K562 (cell line): ENCODE data around the gene GASK1A. TPM values are rescaled to one million over a fixed set of nuclear protein-coding genes. Genes with fewer than 3 reads are reported as not detected.

Source experiments
- ATAC-seq: fragments of 200-7000 bp; cut with Tn5 transposase; 3 replicates; pipeline ENCODE4 v1.9.1; 2020; ENCODE audit warnings: moderate library complexity
- BruUV-seq: library from RNA; stranded (reverse); fragments of 400-500 nt; replicated peaks from 2 replicates; lab custom pipeline; 2021; lab: Mats Ljungman, UMichigan
- CTCF ChIA-PET: fragments of 300-600 bp; formaldehyde crosslinking; extraction: SDS; loops from one replicate; lab custom pipeline; 2021; ENCODE audit warnings: low intra/inter-chr PET ratio; lab: Yijun Ruan, JAX
- POLR2A ChIA-PET: fragments of 300-600, 350-650 bp; sonication (Branson Sonifier 250); formaldehyde crosslinking; extraction: SDS; loops from one replicate; lab custom pipeline; 2021; ENCODE audit warnings: antibody characterized with exemption, inconsistent platforms; lab: Yijun Ruan, JAX
- DNase-seq, 4 experiments: peaks; one replicate each; pipeline versions ENCODE4 v3.0.0 to v3.0.0-alpha.2; 2011 to 2018; ENCODE audit warnings: low spot score in 3 of 4, mixed read lengths in 3 of 4; ENCODE audit errors: extremely low read depth in 1 of 4
- FAIRE-seq: peaks from 2 replicates; lab custom pipeline; 2011; peaks lifted over from hg19 to GRCh38; lab: Jason Lieb, UNC
- H2AFZ ChIP-seq: 2 replicates; pipeline ENCODE4 v1.6.0; 2011; ENCODE audit warnings: low read depth, low read length, control low read depth, inconsistent platforms
- H3K27ac ChIP-seq: fragments of 200-600 bp; 3 replicates; pipeline ENCODE4 v1.8.0; 2011; ENCODE audit warnings: low read depth, mild to moderate bottlenecking, control low read depth, inconsistent platforms, low read length, moderate library complexity, mixed read lengths; ENCODE audit errors: extremely low read depth
- H3K27me3 ChIP-seq, 2 experiments: fragments of 300-600 bp in 1 of 2; 2 replicates in 1 of 2; 3 replicates in 1 of 2; pipeline versions ENCODE4 v1.6.0 to v1.8.0; 2011; ENCODE audit warnings: inconsistent platforms in 2 of 2, low read length in 2 of 2, mild to moderate bottlenecking in 1 of 2, mixed read lengths in 1 of 2, moderate library complexity in 1 of 2; ENCODE audit not compliant: control insufficient read depth in 2 of 2, insufficient read depth in 2 of 2
- H3K36me3 ChIP-seq: fragments of 300-600 bp; 3 replicates; pipeline ENCODE4 v1.8.0; 2011; ENCODE audit warnings: mild to moderate bottlenecking, low read length, inconsistent platforms; ENCODE audit not compliant: control insufficient read depth, insufficient read depth
- H3K4me1 ChIP-seq, 2 experiments: fragments of 200-600 bp in 1 of 2; replicated peaks in 1 of 2; 2 replicates in 1 of 2; 3 replicates in 1 of 2; pipeline versions ENCODE4 v1.5.1 to v1.8.0; 2011; ENCODE audit warnings: inconsistent platforms in 2 of 2, low read length in 2 of 2, mild to moderate bottlenecking in 1 of 2, mixed read lengths in 1 of 2, moderate library complexity in 1 of 2; ENCODE audit not compliant: control insufficient read depth in 2 of 2, insufficient read depth in 2 of 2
- H3K4me2 ChIP-seq: 2 replicates; pipeline ENCODE4 v1.6.1; 2011; ENCODE audit warnings: low read length, control low read depth, inconsistent platforms, mixed read lengths; ENCODE audit not compliant: insufficient read depth
- H3K4me3 ChIP-seq: fragments of 200-600 bp; sonication (generic), shearing (Covaris generic); 2 replicates; pipeline ENCODE4 v1.5.1; 2016; ENCODE audit warnings: control low read depth, inconsistent platforms
- H3K79me2 ChIP-seq: fragments of 200-600 bp; 3 replicates; pipeline ENCODE4 v1.8.0; 2011; ENCODE audit warnings: low read length, inconsistent platforms; ENCODE audit not compliant: control insufficient read depth, insufficient read depth
- H3K9ac ChIP-seq, 2 experiments: 2 replicates each; pipeline versions ENCODE4 v1.6.0 to v1.6.1; 2011; ENCODE audit warnings: low read depth in 2 of 2, low read length in 2 of 2, control low read depth in 1 of 2, inconsistent platforms in 1 of 2, mild to moderate bottlenecking in 1 of 2, mixed read lengths in 1 of 2; ENCODE audit not compliant: insufficient read depth in 1 of 2
- H3K9me1 ChIP-seq: one replicate; pipeline ENCODE4 v1.6.0; 2011; ENCODE audit warnings: inconsistent platforms, mild to moderate bottlenecking, low read length, moderate library complexity; ENCODE audit not compliant: control insufficient read depth, insufficient read depth
- H3K9me3 ChIP-seq: replicated peaks from 2 replicates; pipeline ENCODE4 v1.5.1; 2011; ENCODE audit warnings: low read depth, low read length, inconsistent platforms; ENCODE audit not compliant: control insufficient read depth, insufficient read depth
- H4K20me1 ChIP-seq: replicated peaks from 2 replicates; pipeline ENCODE4 v1.6.1; 2011; ENCODE audit warnings: low read length, inconsistent platforms, mixed read lengths; ENCODE audit not compliant: control insufficient read depth, insufficient read depth
- ATF4 ChIP-seq: fragments of 450-650 bp; formaldehyde crosslinking; IDR thresholded peaks from 2 replicates; pipeline ENCODE4 v1.4.0; 2022; ENCODE audit warnings: mild to moderate bottlenecking, moderate library complexity
- BDP1 ChIP-seq: IDR thresholded peaks from 3 replicates; pipeline ENCODE4 v1.6.1; 2011; ENCODE audit not compliant: insufficient read length, insufficient read depth
- ERF ChIP-seq: fragments of 450-650 bp; formaldehyde crosslinking; IDR thresholded peaks from 2 replicates; pipeline ENCODE4 v1.4.0; 2020; ENCODE audit warnings: mild to moderate bottlenecking, mixed read lengths
- GABPB1 ChIP-seq: sonication (generic); formaldehyde crosslinking; IDR thresholded peaks from 2 replicates; pipeline ENCODE4 v1.8.0; 2022; ENCODE audit warnings: mild to moderate bottlenecking, missing genetic modification reagents
- HCFC1 ChIP-seq: IDR thresholded peaks from 2 replicates; pipeline ENCODE4 v1.6.1; 2012; ENCODE audit warnings: low read depth, low read length, improper control_type of control experiment
- HLTF ChIP-seq: fragments of 450-650 bp; IDR thresholded peaks from 2 replicates; pipeline ENCODE4 v1.6.1; 2016
- HNRNPL ChIP-seq: fragments of 200-400 bp; formaldehyde crosslinking; IDR thresholded peaks from 2 replicates; pipeline ENCODE4 v1.6.1; 2017; ENCODE audit warnings: low read depth, mild to moderate bottlenecking, low read length
- KHSRP ChIP-seq: fragments of 450-650 bp; IDR thresholded peaks from 2 replicates; pipeline ENCODE4 v1.6.1; 2017
- MAFF ChIP-seq: IDR thresholded peaks from 2 replicates; pipeline ENCODE4 v1.6.1; 2012; ENCODE audit warnings: low read length, improper control_type of control experiment
- NFE2L1 ChIP-seq: fragments of 450-650 bp; IDR thresholded peaks from 2 replicates; pipeline ENCODE4 v1.6.1; 2016; ENCODE audit warnings: missing genetic modification characterization, low read depth, mild to moderate bottlenecking, missing compliant biosample characterization, moderate library complexity, borderline replicate concordance
- SMAD2 ChIP-seq: fragments of 150-350 bp; IDR thresholded peaks from 2 replicates; pipeline ENCODE4 v1.6.1; 2014; ENCODE audit warnings: low read depth, mild to moderate bottlenecking, low read length
- SRSF3 ChIP-seq: fragments of 200-400 bp; formaldehyde crosslinking; IDR thresholded peaks from 2 replicates; pipeline ENCODE4 v1.6.1; 2016; ENCODE audit warnings: mild to moderate bottlenecking, low read length, moderate library complexity; ENCODE audit not compliant: insufficient read depth
- VEZF1 ChIP-seq: fragments of 200-800 bp; sonication (Bioruptor generic); IDR thresholded peaks from 2 replicates; pipeline ENCODE4 v1.6.1; 2017; ENCODE audit warnings: missing genetic modification characterization, missing compliant biosample characterization
- ZNF133 ChIP-seq: fragments of 250-450 bp; sonication (Bioruptor Pico); IDR thresholded peaks from 2 replicates; pipeline ENCODE4 v1.4.0; 2020; ENCODE audit warnings: mild to moderate bottlenecking
- ZNF586 ChIP-seq: fragments of 450-650 bp; formaldehyde crosslinking; conservative IDR thresholded peaks from 2 replicates; pipeline ENCODE4 v1.4.0; 2020; ENCODE audit warnings: mild to moderate bottlenecking, moderate library complexity
- WGBS: fragments of 100-300 bp; shearing (Covaris generic); methylation state at CpG from one replicate; pipeline ENCODE4 v1.1.6; 2016; ENCODE audit warnings: low coverage, mixed read lengths; ENCODE audit not compliant: insufficient coverage; ENCODE audit errors: missing lambda C conversion rate; 5-methylcytosine and 5-hydroxymethylcytosine counted together
- in situ Hi-C: fragments of 300-500 bp; cut with MboI; formaldehyde crosslinking; loops from 4 replicates; pipeline ENCODE4 v1.15.0; 2018; ENCODE audit warnings: inconsistent platforms, mixed read lengths
- intact Hi-C: fragments of 100-400 bp; cut with micrococcal nuclease; formaldehyde crosslinking; loops from 2 replicates; pipeline ENCODE4 v1.14.2; 2022
- polyA plus RNA-seq, 8 experiments: library from polyadenylated mRNA; depleted of rRNA in 4 of 8; stranded (reverse) in 5 of 8; unstranded in 3 of 8; fragments of >200 nt; fragmentation: Nextera tagmentation in 2 of 8; fragmentation: Illumina TruSeq in 1 of 8; extraction: Ambion mirVana in 2 of 8; extraction: Trizol in 1 of 8; gene quantifications; 2 replicates each; pipeline versions ENCODE4 v1.2.1 to v1.2.3, GENCODE V29; 2011 to 2014; ENCODE audit warnings: inconsistent platforms in 1 of 8, missing spikeins in 1 of 8
- total RNA-seq, 7 experiments: library from RNA; depleted of rRNA in 6 of 7; stranded (reverse); fragments of >200 nt in 6 of 7; fragmentation: Illumina TruSeq in 2 of 7; extraction: Trizol in 2 of 7; gene quantifications; 2 replicates each; pipeline versions ENCODE4 v1.2.1 to v1.2.3, GENCODE V29; 2011 to 2021; ENCODE audit warnings: low replicate concordance in 1 of 7

Gene GASK1A
- total and polyA plus RNA-seq, 9 of the 15 experiments (the other 6 are each of a cell fraction or from before 2014, with no cell fraction given) = 0.04 to 0.11 (median 0.05) TPM; not detected in 5

- H2AFZ ChIP-seq = no peak overlapping the region
- WGBS = 4% methylated on average over 3 of the region's 3 CpGs
- CTCF ChIA-PET = no interaction called here
These were observed 9.0 kb downstream of the GASK1A start for GRCh38 chr3:42988097-42988496.

GRCh38 chr3:42988566-42988965, 9.5 kb downstream of the GASK1A start:
- Histone ChIP-seq H3K27me3 (peaks cover 7 to 48% of the 10 kb centered on the region in 2 experiments; a peak in 4 of 5 replicates), H3K9me1 (no peaks in the 10 kb centered on the region), H3K9me3 (no peaks in the 10 kb centered on the region), H3K27ac (no peak overlapping the region), H3K4me3 (no peak overlapping the region), H3K36me3 (no peaks in the 10 kb centered on the region), H3K9ac (no peak overlapping the region; a peak in 1 of 4 replicates), H3K4me1 (no peaks in the 10 kb centered on the region), H4K20me1 (no peaks in the 10 kb centered on the region), H3K79me2 (no peaks in the 10 kb centered on the region), H2AFZ (no peak overlapping the region), H3K4me2 (no peak overlapping the region)
- intact Hi-C loops (no loop called here), in situ Hi-C loops (no loop called here)
- no peak; the same call in 1 of the 3 replicates for ATAC-seq
- no TSS peak for BruUV-seq
- TF ChIP-seq BDP1 (no peak), HNRNPL (no peak), SMAD2 (no peak), ZNF586 (no peak), NFE2L1 (tag) (no peak), ATF4 (CRISPR knock-in tag) (no peak), ERF (CRISPR knock-in tag) (no peak), SRSF3 (no peak), HLTF (no peak), VEZF1 (CRISPR knock-in tag) (no peak), ZNF133 (CRISPR knock-in tag) (no peak), KHSRP (no peak), HCFC1 (no peak)
- ChIA-PET POLR2A (interaction anchor here (0.6 to 1.2 kb wide), 2 partner anchors 14 to 286 kb away, joined by 3 to 4 read pairs; partner anchors contain the start of gene HHATL), CTCF (no interaction called here)
- no peak for DNase-seq
- no peak for FAIRE-seq
- 0% methylated on average over 5 of the region's 5 CpGs for WGBS

More at GRCh38 chr3:42988097-42988496, 9.0 kb downstream of the GASK1A start:
- peaks cover 10 to 52% of the 10 kb centered on the region in 2 experiments; a peak in 4 of 5 replicates for H3K27me3 ChIP-seq
- no peak overlapping the region for H3K4me2 ChIP-seq
- H3K36me3 ChIP-seq = no peaks in the 10 kb centered on the region
- no peak overlapping the region for H3K4me3 ChIP-seq
- in situ Hi-C loops (no loop called here), intact Hi-C loops (no loop called here)
- no peaks in the 10 kb centered on the region for H3K9me3 ChIP-seq
- no TSS peak for BruUV-seq
- no peak for ATAC-seq
- H3K79me2 ChIP-seq = no peaks in the 10 kb centered on the region
- DNase-seq = no peak
- H3K27ac ChIP-seq = no peak overlapping the region
- H4K20me1 ChIP-seq = no peaks in the 10 kb centered on the region
- FAIRE-seq = no peak
- no peaks in the 10 kb centered on the region for H3K4me1 ChIP-seq
- TF ChIP-seq GABPB1 (no peak), MAFF (no peak)
- no peak overlapping the region for H3K9ac ChIP-seq
- no peaks in the 10 kb centered on the region for H3K9me1 ChIP-seq
- POLR2A ChIA-PET = interaction anchor here (0.6 to 1.2 kb wide), 2 partner anchors 14 to 286 kb away, joined by 3 to 4 read pairs; partner anchors contain the start of gene HHATL
